ENCODE measurements around the gene SPRR5.

SPRR5 gene

DNA sequence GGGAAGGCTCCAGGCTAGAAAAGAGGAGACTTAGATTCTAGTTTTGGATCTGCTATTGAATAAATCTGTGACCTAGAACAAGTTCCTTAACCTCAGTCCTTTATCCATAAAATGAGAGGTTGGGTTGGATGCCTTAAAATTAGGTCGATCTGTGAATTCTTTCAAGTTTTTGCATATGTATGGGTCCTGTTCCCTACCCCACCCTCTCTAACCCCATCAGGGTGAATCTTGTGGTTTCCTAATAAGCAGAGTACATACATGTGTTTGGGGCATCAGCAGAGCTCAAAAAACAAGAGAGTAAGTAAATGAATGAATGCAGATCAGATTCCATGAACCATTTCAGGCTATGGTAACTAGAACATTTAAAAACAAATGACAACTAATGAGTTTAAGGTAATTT lies 29.7 kb downstream of the SPRR5 start:
- no peak for DNase-seq (ENCODE audit: low read depth, low spot score)
- H3K4me3 ChIP-seq (ENCODE audit: low read length) = no peak overlapping the region

DNA sequence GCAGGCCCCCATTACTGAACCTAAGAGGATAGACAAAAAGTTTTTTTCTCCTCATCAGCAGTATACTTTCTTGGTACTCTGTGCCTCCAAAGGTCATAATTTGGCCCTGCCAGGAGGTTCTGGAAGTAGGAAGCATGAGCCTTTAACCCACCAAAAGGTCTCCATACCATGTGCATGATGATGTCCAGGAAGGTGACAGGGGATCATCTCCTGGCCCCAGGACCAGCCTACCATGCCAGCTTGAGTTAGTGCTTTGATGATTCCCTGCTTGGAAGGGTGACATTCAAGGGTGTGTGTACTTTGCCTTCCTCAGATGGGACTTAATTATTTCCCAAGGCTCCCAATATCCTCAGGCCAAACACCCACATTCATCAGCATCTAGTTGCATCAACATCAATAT lies 30.6 kb downstream of the SPRR5 start:
- no peak overlapping the region for H3K4me3 ChIP-seq (ENCODE audit: low read length)
- DNase-seq (ENCODE audit: low read depth, low spot score) = no peak

DNA sequence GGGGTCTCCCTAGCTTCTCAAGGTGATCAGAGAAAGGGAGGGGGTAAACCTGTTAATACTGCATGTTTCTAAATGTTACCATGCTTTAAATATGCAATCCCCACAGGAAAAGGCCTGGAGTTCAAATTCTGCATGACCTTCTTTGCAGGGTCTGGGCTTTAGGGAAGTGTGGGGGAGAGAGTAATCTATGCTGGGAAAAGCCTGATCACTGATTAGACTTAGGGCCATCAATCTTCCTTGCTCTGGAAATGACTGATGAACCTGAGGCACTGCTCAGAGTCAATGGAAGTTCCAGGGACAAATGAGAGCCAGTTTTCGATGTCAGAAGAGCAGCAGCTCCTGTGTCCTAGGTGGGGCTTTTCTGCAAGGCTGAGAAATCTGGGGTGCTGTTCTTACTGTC lies 33.7 kb downstream of the SPRR5 start:
- H3K4me3 ChIP-seq (ENCODE audit: low read length) = no peak overlapping the region
- DNase-seq (ENCODE audit: low read depth, low spot score) = no peak

DNA sequence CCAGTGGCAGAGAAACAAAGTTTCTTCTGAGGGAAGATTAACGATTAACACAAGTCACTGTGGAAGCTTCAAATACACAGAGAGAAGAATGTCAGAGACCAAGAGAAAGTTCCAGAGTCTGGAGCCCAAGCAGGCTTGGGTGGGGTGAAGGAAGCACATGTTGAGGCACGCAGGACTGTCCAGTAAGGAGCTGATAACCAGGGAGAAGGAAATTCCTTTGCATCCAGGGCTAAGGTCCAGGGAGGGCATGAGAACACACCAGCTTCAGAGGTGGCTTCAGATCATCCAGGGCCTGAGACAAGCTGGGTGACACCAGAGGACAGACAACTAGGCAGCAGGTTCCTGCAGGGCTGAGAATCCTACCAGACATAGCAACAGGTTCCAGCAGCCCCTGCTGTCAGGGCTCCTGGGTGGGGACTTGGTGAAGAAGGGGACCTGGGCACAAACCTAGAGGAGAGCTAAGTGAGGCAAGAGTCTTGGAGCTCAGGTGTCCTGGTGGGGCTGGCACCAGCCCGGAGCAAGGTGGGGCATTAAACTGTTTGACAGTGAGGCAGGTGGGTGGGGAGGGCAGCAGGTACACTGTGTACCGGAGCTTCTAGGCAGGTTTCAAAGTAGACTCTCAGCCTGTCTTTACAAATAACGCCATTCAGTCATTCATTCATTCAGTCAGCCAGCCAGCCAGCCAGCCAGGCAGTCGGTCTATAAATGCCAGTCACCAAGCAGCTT lies 34.3 kb downstream of the SPRR5 start:
- H3K4me3 ChIP-seq (ENCODE audit: low read length) = no peak overlapping the region
- no peak for DNase-seq (ENCODE audit: low read depth, low spot score)

DNA sequence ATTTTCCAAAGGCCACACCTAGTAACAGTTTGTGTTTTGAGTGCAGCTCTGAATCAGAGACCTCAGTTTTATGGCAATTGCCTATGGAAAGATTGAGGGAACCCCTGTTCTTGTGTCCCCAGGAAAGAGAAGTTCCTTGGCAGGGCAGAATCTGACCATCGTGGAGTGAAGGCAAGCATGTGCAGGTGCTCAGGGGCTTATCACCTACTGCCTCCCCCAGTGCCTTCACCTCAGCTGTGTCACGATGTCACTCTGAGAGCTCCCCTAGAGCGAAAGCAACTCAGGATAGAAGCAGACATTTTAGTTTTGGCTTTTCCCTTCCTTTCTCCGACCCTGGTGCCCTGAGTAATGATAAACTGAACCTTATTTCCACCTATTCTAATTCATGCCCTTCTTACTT lies 35.1 kb downstream of the SPRR5 start:
- H3K4me3 ChIP-seq (ENCODE audit: low read length) = no peak overlapping the region
- DNase-seq (ENCODE audit: low read depth, low spot score) = no peak

DNA sequence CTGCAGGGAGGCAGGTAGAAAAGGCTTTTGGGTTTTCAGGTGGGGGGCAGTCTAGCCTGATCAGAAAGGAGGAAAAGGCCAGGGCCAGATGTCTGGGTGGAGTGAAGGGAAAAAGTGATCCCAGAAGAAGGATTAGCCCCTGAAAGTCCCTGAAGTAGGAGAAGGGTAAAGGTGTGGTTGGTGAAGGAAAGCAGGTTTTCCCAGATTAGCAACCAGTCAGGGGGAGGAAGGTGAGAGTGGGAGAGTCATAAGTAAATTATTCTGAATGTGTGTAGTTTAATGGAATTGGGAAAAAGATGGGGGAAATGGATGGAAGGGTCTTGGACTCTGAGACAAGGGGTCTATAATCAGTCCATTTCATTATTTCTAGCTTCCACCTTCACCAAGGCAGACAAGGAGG lies 36.2 kb downstream of the SPRR5 start:
- no peak overlapping the region for H3K4me3 ChIP-seq (ENCODE audit: low read length)
- DNase-seq (ENCODE audit: low read depth, low spot score) = no peak

DNA sequence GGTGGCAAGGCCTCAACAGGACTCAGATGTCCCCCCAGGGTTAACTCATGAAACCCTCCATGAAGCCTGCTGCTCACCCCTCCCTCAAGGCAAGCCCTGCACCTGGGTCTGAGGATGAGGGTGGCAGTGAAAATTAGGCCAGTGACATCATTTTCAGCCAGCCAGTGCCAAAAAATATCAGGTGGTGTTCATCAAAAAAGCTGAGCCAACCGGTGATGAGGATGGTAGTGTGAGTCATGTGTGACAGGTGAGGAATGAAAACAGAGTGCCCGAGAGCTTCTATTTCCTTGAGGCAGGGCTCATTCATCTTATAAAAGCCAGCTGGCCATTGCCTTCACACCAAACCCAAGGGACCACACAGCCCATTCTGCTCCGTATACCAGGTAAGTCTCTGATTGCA lies 36.7 kb downstream of the SPRR5 start, which contains the start of gene SPRR1A:
Gene SPRR1A (plus strand): TSS at position 339 of the 400 bp plus-strand sequence. CDS start 1,150 bp downstream, outside the sequence.
- no peak for DNase-seq (ENCODE audit: low read depth, low spot score)

DNA sequence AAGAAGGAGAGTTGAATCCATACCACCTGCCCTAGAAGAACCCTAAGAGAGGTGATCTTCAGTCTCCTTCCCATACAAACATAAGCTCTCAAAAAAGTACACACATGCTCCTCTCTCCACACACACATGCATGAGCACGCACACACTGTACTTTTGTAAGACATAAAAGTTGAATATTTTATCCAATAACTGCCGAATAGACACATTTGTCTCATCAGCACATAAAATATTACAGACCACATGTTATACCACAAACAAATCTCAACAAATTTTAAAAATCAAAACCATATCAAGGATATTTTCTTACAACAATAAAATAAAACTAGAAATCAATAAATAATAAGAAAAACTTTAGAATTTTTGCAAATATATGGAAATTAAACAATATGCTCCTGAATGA lies 39.6 kb downstream of the SPRR5 start:
- no peak for DNase-seq (ENCODE audit: low read depth, low spot score)
- H3K4me3 ChIP-seq (ENCODE audit: low read length) = no peak overlapping the region

More for the DNA sequence above, 36.7 kb downstream of the SPRR5 start, which contains the start of gene SPRR1A:
- H3K4me3 ChIP-seq (ENCODE audit: low read length) = no peak within 1 kb of the TSS

DNA sequence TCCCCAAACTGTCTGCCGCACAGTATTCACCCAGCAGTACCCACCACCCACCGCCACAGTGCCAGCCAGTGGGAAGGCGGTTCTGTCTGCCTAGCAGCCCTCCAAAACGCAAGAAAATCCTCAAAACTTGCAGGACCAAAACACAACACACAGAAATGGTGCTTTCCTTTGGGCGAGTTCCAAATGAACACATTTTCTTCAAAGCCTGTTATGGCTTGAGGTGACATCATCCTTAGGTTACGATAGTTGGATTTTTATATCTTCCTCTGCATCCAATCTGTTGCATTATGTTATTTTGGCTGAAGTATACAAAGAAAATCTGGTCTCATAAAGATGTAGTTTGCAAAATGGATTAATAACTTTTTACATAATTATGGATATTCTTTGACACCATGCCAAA lies 46.2 kb downstream of the SPRR5 start:
- no peak for DNase-seq (ENCODE audit: low read depth, low spot score)

DNA sequence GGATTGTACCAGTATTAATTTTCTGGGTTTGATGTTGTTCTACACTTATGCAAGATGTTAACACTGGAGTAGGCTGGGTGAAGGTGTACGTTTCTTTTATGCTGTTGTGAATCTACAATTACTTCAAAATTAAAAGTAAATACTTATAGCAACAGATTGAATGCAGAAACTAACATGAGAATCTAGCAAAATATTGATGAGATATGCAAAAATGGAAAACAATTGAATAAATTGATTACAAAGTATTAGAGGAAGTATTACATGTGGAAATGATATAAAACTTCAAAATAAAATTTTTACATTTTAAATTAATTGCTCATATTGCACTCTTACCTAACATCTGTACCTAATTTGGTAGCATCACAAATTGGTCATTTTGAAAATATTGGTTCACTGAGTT lies 48.8 kb downstream of the SPRR5 start:
- DNase-seq (ENCODE audit: low read depth, low spot score) = no peak
- no peak overlapping the region for H3K4me3 ChIP-seq (ENCODE audit: low read length)

More for the DNA sequence above, 46.2 kb downstream of the SPRR5 start:
- no peak overlapping the region for H3K4me3 ChIP-seq (ENCODE audit: low read length)

DNA sequence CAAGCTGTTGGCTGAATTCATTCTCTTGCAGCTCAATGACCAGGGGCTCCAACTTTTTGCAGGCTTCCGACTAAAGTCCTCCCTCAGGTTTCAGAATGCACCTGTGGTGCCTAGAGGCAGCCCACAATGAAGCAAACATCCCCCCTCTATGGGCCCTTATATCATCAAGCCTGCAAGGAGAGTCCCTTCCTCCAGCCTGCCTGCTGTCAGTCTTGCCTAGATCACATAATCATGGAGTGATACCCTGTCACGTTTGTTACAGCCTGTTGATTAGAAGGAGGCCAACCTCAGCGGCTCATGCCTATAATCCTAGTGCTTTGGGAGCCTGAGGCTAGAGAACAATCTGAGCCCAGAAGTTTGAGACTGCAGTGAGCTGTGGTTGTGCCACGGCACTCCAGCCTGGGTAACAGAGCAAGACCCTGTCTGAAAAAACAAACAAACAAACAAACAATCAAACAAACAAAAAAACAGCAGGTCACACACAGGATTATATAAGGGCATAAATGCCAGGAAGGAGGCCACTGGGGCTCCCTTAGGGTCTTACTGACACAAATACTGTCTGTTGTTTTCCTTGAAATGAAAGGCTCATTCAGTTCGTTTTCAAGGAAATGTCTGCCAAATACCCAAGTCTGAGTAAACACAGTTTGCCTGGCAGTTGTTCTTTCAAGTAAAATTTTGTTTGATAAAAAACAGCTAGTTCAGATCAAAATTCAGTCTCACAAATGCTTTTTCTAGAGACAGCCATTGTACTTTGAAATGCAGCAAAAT lies 49.8 kb downstream of the SPRR5 start:
- H3K4me3 ChIP-seq (ENCODE audit: low read length) = no peak overlapping the region
- DNase-seq (ENCODE audit: low read depth, low spot score) = no peak

DNA sequence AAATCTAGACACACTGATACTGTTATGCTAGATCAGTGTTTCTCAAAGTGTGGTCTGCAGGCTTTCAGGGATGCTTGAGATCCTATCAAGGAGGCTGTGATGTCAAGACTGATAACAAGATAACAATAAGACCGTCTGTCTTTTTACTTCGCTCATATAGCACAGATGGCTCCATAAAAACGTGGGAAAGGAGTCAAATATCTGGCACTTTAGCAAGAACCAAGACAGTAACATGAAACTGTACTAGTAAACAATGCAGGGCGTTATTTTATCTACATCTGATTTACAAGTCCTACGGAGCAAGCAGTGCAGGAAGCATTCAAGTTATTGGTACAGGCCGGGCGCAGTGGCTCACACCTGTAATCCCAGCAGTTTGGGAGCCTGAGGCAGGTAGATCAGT lies 50.9 kb downstream of the SPRR5 start:
- no peak overlapping the region for H3K4me3 ChIP-seq (ENCODE audit: low read length)
- no peak for DNase-seq (ENCODE audit: low read depth, low spot score)

DNA sequence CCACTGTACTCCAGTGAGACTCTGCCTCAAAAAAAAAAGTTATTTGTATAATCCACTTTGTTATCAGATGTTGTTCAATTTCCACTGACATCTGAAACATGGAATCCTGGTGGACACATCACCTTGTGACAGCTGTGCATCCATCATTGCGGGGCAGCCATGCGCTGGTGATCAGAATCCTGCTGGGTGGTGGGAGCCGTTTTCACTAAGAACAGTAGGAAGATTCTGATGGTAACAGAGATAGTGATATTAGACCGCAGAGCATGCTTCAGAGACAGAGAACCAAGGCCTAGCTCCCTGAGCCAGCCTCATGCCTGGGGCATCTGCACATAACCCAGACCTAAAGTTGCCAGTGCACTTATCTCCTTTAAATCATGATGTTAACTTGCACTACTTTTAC lies 51.5 kb downstream of the SPRR5 start:
- DNase-seq (ENCODE audit: low read depth, low spot score) = no peak

More for the DNA sequence above, 51.5 kb downstream of the SPRR5 start:
- no peak overlapping the region for H3K4me3 ChIP-seq (ENCODE audit: low read length)

Data from Jurkat, Clone E6-1 (cell line).